Neural cell (in vitro differentiated cells): Measurements from ENCODE around the gene FGF21. TPM values are rescaled to one million over a fixed set of nuclear protein-coding genes. Genes with fewer than 3 reads are reported as not detected.

Experiments used
- H2AFZ ChIP-seq: fragments of 200-600, 300-800 bp; sonication (generic), shearing (Covaris generic); 2 replicates; pipeline ENCODE4 v1.6.0; 2014; ENCODE audit warnings: low read depth, mild to moderate bottlenecking, antibody characterized with exemption, low read length, moderate library complexity
- H3F3A ChIP-seq: fragments of 200-600 bp; shearing (Covaris generic); 2 replicates; pipeline ENCODE4 v1.6.1; 2016; ENCODE audit warnings: mild to moderate bottlenecking, moderate library complexity, mixed read lengths, antibody characterized with exemption, low read length; ENCODE audit not compliant: insufficient read depth, poor library complexity, severe bottlenecking
- H3K27ac ChIP-seq: fragments of 200-600, 300-800 bp; sonication (generic), shearing (Covaris generic); 2 replicates; pipeline ENCODE4 v1.5.1; 2014; ENCODE audit warnings: mild to moderate bottlenecking, low read length, moderate library complexity
- H3K27me3 ChIP-seq: fragments of 300-800, 200-600 bp; sonication (generic), shearing (Covaris generic); 2 replicates; pipeline ENCODE4 v1.6.0; 2014; ENCODE audit warnings: mild to moderate bottlenecking, low read depth, low read length, moderate library complexity; ENCODE audit not compliant: insufficient read depth
- H3K36me3 ChIP-seq: fragments of 300-800, 200-600 bp; sonication (generic), shearing (Covaris generic); 2 replicates; pipeline ENCODE4 v1.5.1; 2014; ENCODE audit warnings: mild to moderate bottlenecking, antibody characterized with exemption, low read length, moderate library complexity; ENCODE audit not compliant: insufficient read depth
- H3K4me2 ChIP-seq: fragments of 300-800, 200-600 bp; sonication (generic), shearing (Covaris generic); 2 replicates; pipeline ENCODE4 v1.6.0; 2014; ENCODE audit warnings: mild to moderate bottlenecking, low read length
- H3K4me3 ChIP-seq: fragments of 300-800, 200-600 bp; sonication (generic), shearing (Covaris generic); 2 replicates; pipeline ENCODE4 v1.5.1; 2014; ENCODE audit warnings: mild to moderate bottlenecking, low read length, moderate library complexity
- H3K79me2 ChIP-seq: fragments of 200-600 bp; shearing (Covaris generic); replicated peaks from 2 replicates; pipeline ENCODE4 v1.6.0; 2014; ENCODE audit warnings: mild to moderate bottlenecking, low read length, moderate library complexity; ENCODE audit not compliant: insufficient read depth
- H3K9ac ChIP-seq: fragments of 300-800, 200-600 bp; sonication (generic), shearing (Covaris generic); 2 replicates; pipeline ENCODE4 v1.6.1; 2016; ENCODE audit warnings: mild to moderate bottlenecking, low read length, mixed read lengths
- H3K9me2 ChIP-seq: fragments of 200-600 bp; shearing (Covaris generic); 2 replicates; pipeline ENCODE4 v1.6.1; 2016; ENCODE audit warnings: mild to moderate bottlenecking, low read length, mixed read lengths; ENCODE audit not compliant: insufficient read depth
- H3K9me3 ChIP-seq: fragments of 200-600, 300-800 bp; sonication (generic), shearing (Covaris generic); 2 replicates; pipeline ENCODE4 v1.6.1; 2016; ENCODE audit warnings: mild to moderate bottlenecking, mixed run types, low read length, moderate library complexity, mixed read lengths
- H4K20me1 ChIP-seq: fragments of 200-600 bp; shearing (Covaris generic); 2 replicates; pipeline ENCODE4 v1.6.1; 2016; ENCODE audit warnings: mild to moderate bottlenecking, mixed run types; ENCODE audit not compliant: insufficient read depth
- CTCF ChIP-seq: fragments of 450-650 bp; IDR thresholded peaks from 2 replicates; pipeline ENCODE4 v1.5.1; 2014; ENCODE audit warnings: antibody characterized with exemption, mild to moderate bottlenecking, moderate library complexity; ENCODE audit not compliant: poor library complexity, severe bottlenecking
- EP300 ChIP-seq: fragments of 450-650 bp; conservative IDR thresholded peaks from 2 replicates; pipeline ENCODE4 v1.6.1; 2014; ENCODE audit warnings: antibody characterized with exemption, mild to moderate bottlenecking, moderate library complexity; ENCODE audit not compliant: poor library complexity, severe bottlenecking
- EZH2 ChIP-seq: fragments of 200-600, 300-800 bp; shearing (Covaris generic), sonication (generic); IDR thresholded peaks from 2 replicates; pipeline ENCODE4 v1.6.1; 2014; ENCODE audit warnings: antibody characterized with exemption, low read length, borderline replicate concordance, mild to moderate bottlenecking; ENCODE audit not compliant: insufficient read depth, poor library complexity, severe bottlenecking
- MXI1 ChIP-seq: fragments of 450-650 bp; conservative IDR thresholded peaks from 2 replicates; pipeline ENCODE4 v1.6.1; 2014; ENCODE audit warnings: antibody characterized with exemption, mild to moderate bottlenecking; ENCODE audit not compliant: poor library complexity, severe bottlenecking
- POLR2AphosphoS5 ChIP-seq: IDR thresholded peaks from 2 replicates; pipeline ENCODE4 v1.6.1; 2012
- RAD21 ChIP-seq: fragments of 450-650 bp; conservative IDR thresholded peaks from 2 replicates; pipeline ENCODE4 v1.6.1; 2014; ENCODE audit warnings: antibody characterized with exemption, mild to moderate bottlenecking, moderate library complexity
- REST ChIP-seq: IDR thresholded peaks from 2 replicates; pipeline ENCODE4 v1.6.1; 2012; ENCODE audit warnings: borderline replicate concordance
- SMC3 ChIP-seq: fragments of 450-650 bp; conservative IDR thresholded peaks from 2 replicates; pipeline ENCODE4 v1.6.1; 2014; ENCODE audit warnings: antibody characterized with exemption, mild to moderate bottlenecking, moderate library complexity; ENCODE audit not compliant: poor library complexity
- TAF1 ChIP-seq: IDR thresholded peaks from 2 replicates; pipeline ENCODE4 v1.6.1; 2012; ENCODE audit warnings: low read depth
- polyA plus RNA-seq: library from polyadenylated mRNA; depleted of rRNA; stranded (reverse); fragments of >200 nt; gene quantifications from 2 replicates; pipeline ENCODE4 v1.2.3, GENCODE V29; 2014

The FGF21 gene
- polyA plus RNA-seq, 1 donor from 2014 or later = not detected

DNA sequence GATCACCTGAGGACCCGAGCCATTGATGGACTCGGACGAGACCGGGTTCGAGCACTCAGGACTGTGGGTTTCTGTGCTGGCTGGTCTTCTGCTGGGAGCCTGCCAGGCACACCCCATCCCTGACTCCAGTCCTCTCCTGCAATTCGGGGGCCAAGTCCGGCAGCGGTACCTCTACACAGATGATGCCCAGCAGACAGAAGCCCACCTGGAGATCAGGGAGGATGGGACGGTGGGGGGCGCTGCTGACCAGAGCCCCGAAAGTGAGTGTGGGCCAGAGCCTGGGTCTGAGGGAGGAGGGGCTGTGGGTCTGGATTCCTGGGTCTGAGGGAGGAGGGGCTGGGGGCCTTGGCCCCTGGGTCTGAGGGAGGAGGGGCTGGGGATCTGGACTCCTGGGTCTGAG is 888 bp downstream of the FGF21 start:
- TF ChIP-seq POLR2AphosphoS5 (no peak), TAF1 (no peak), EP300 (no peak), SMC3 (no peak), MXI1 (no peak), EZH2 (no peak)
- Histone ChIP-seq H3K79me2 (no peaks in the 10 kb centered on the region), H2AFZ (no peak overlapping the region), H3K27me3 (peaks cover 24% of the 10 kb centered on the region), H3K27ac (no peak overlapping the region), H3K4me3 (no peak overlapping the region), H3K4me2 (no peak overlapping the region), H3K9me3 (no peaks in the 10 kb centered on the region), H3K9me2 (no peaks in the 10 kb centered on the region), H4K20me1 (no peaks in the 10 kb centered on the region), H3K36me3 (no peaks in the 10 kb centered on the region), H3F3A (no peaks in the 10 kb centered on the region), H3K9ac (no peak overlapping the region)

- Histone ChIP-seq H3K36me3 (no peaks in the 10 kb centered on the region), H3K9me3 (no peaks in the 10 kb centered on the region), H3K27me3 (peaks cover 19% of the 10 kb centered on the region), H4K20me1 (no peaks in the 10 kb centered on the region), H3K4me2 (no peak overlapping the region), H3K79me2 (no peaks in the 10 kb centered on the region), H3K27ac (no peak overlapping the region), H3K4me3 (no peak overlapping the region), H2AFZ (no peak overlapping the region), H3F3A (no peaks in the 10 kb centered on the region), H3K9ac (no peak overlapping the region), H3K9me2 (no peaks in the 10 kb centered on the region)
- no peak for TF ChIP-seq SMC3
- no peak for TF ChIP-seq EP300
- no peak for TF ChIP-seq TAF1
- TF ChIP-seq MXI1 = no peak
- no peak for TF ChIP-seq RAD21
- TF ChIP-seq EZH2 = no peak
Measured at GRCh38 chr19:48756686-48757085, 1.4 kb downstream of the FGF21 start.

GRCh38 chr19:48757089-48757675 is 1.9 kb downstream of the FGF21 start:
- H3K9me2 ChIP-seq = no peaks in the 10 kb centered on the region
- H3K4me2 ChIP-seq = no peak overlapping the region
- no peaks in the 10 kb centered on the region for H3F3A ChIP-seq
- H3K79me2 ChIP-seq = no peaks in the 10 kb centered on the region
- TF ChIP-seq MXI1 (no peak), SMC3 (no peak), EZH2 (no peak), TAF1 (no peak), POLR2AphosphoS5 (no peak), CTCF (no peak), REST (no peak)
- H3K4me3 ChIP-seq = no peak overlapping the region
- H4K20me1 ChIP-seq = no peaks in the 10 kb centered on the region
- H3K9me3 ChIP-seq = no peaks in the 10 kb centered on the region
- no peak overlapping the region for H3K9ac ChIP-seq
- no peak overlapping the region for H3K27ac ChIP-seq
- H2AFZ ChIP-seq = no peak overlapping the region
- no peaks in the 10 kb centered on the region for H3K36me3 ChIP-seq
- H3K27me3 ChIP-seq = peaks cover 14% of the 10 kb centered on the region
